Calu3 (cell line): ENCODE data around the gene CKAP2. TPM values are rescaled to one million over a fixed set of nuclear protein-coding genes. Genes with fewer than 3 reads are reported as not detected.

Experiments used
- BruUV-seq: library from RNA; stranded (reverse); fragments of 400-500 nt; replicated peaks from 2 replicates; lab custom pipeline; 2021; lab: Mats Ljungman, UMichigan
- CTCF ChIA-PET: fragments of 300-600 bp; sonication (Branson Sonifier 250); formaldehyde crosslinking; loops from one replicate; lab custom pipeline; 2022; ENCODE audit warnings: antibody characterized with exemption; lab: Charles Lee
- DNase-seq: peaks from one replicate; pipeline ENCODE4 v3.0.0; 2022
- H3K27ac Mint-ChIP-seq: one replicate; pipeline ENCODE4 v1.8.0; 2022; ENCODE audit warnings: mixed read lengths; ENCODE audit not compliant: unreplicated experiment
- H3K27me3 Mint-ChIP-seq: one replicate; pipeline ENCODE4 v1.8.0; 2022; ENCODE audit warnings: mixed read lengths; ENCODE audit not compliant: unreplicated experiment
- H3K36me3 Mint-ChIP-seq: one replicate; pipeline ENCODE4 v1.8.0; 2022; ENCODE audit warnings: mild to moderate bottlenecking, moderate library complexity, mixed read lengths; ENCODE audit not compliant: insufficient read depth, unreplicated experiment
- H3K4me1 Mint-ChIP-seq: one replicate; pipeline ENCODE4 v1.8.0; 2022; ENCODE audit warnings: mild to moderate bottlenecking, low read depth, mixed read lengths; ENCODE audit not compliant: unreplicated experiment
- H3K4me3 Mint-ChIP-seq: one replicate; pipeline ENCODE4 v1.8.0; 2022; ENCODE audit warnings: mild to moderate bottlenecking, low read depth, moderate library complexity, mixed read lengths; ENCODE audit not compliant: unreplicated experiment
- H3K9me3 Mint-ChIP-seq: one replicate; pipeline ENCODE4 v1.8.0; 2022; ENCODE audit warnings: low read depth, mixed read lengths; ENCODE audit not compliant: unreplicated experiment
- CTCF ChIP-seq: fragments of 200-600 bp; IDR thresholded peaks from one replicate; pipeline ENCODE4 v1.8.0; 2022; ENCODE audit warnings: antibody characterized with exemption; ENCODE audit not compliant: unreplicated experiment
- intact Hi-C: fragments of 100-400 bp; cut with micrococcal nuclease; formaldehyde crosslinking; loops from one replicate; pipeline ENCODE4 v1.10.0; 2022; ENCODE audit not compliant: unreplicated experiment
- total RNA-seq: library from RNA; stranded (reverse); gene quantifications from 2 replicates; pipeline ENCODE4 v1.2.3, GENCODE V29; 2022

The CKAP2 gene
- total RNA-seq, 1 experiment from 2014 or later, result 57.7 TPM

GRCh38 chr13:52454459-52454819 is 839 bp upstream of the CKAP2 start:
- peak overlapping the region; percentile 95 for H3K4me3 Mint-ChIP-seq
- H3K27ac Mint-ChIP-seq, result peak overlapping the region; percentile 73
- intact Hi-C loops, result no loop called here
- peaks cover 17% of the 10 kb centered on the region for H3K4me1 Mint-ChIP-seq
- no peaks in the 10 kb centered on the region for H3K27me3 Mint-ChIP-seq
- CTCF ChIA-PET, result no interaction called here
- H3K9me3 Mint-ChIP-seq, result no peaks in the 10 kb centered on the region
- peak; percentile 19 for DNase-seq
- H3K36me3 Mint-ChIP-seq, result peaks cover 52% of the 10 kb centered on the region
- no TSS peak for BruUV-seq
- TF ChIP-seq CTCF, result no peak

- DNase-seq, result peak; percentile 83
- Mint-ChIP-seq H3K27ac (peak overlapping the region; percentile 73), H3K27me3 (no peaks in the 10 kb centered on the region), H3K36me3 (peaks cover 49% of the 10 kb centered on the region), H3K9me3 (no peaks in the 10 kb centered on the region), H3K4me1 (peaks cover 17% of the 10 kb centered on the region), H3K4me3 (peak overlapping the region; percentile 95)
- no peak for TF ChIP-seq CTCF
- intact Hi-C loops, result no loop called here
- no TSS peak for BruUV-seq
- CTCF ChIA-PET, result no interaction called here
These were observed 381 bp downstream of the CKAP2 start for GRCh38 chr13:52455677-52456041.

- H3K27me3 Mint-ChIP-seq, result no peaks in the 10 kb centered on the region
- H3K4me1 Mint-ChIP-seq, result peaks cover 8% of the 10 kb centered on the region
- no peak for TF ChIP-seq CTCF
- intact Hi-C loops, result no loop called here
- peaks cover 41% of the 10 kb centered on the region for H3K36me3 Mint-ChIP-seq
- no peak overlapping the region for H3K4me3 Mint-ChIP-seq
- H3K9me3 Mint-ChIP-seq, result no peaks in the 10 kb centered on the region
- no TSS peak for BruUV-seq
- no peak overlapping the region for H3K27ac Mint-ChIP-seq
- CTCF ChIA-PET, result no interaction called here
- no peak for DNase-seq
These were observed 4.4 kb downstream of the CKAP2 start for GRCh38 chr13:52459668-52460067.

- H3K4me3 Mint-ChIP-seq, result no peak overlapping the region
- H3K27ac Mint-ChIP-seq, result no peak overlapping the region
- CTCF ChIA-PET, result interaction anchor here (0.6 kb wide), 1 partner anchor 25 kb away, joined by 3 read pairs; no protein-coding TSS in a partner anchor
- intact Hi-C loops, result no loop called here
- DNase-seq, result no peak
- BruUV-seq, result no TSS peak
- H3K36me3 Mint-ChIP-seq, result peaks cover 27% of the 10 kb centered on the region
- H3K27me3 Mint-ChIP-seq, result no peaks in the 10 kb centered on the region
- H3K9me3 Mint-ChIP-seq, result no peaks in the 10 kb centered on the region
- TF ChIP-seq CTCF, result no peak
- peaks cover 8% of the 10 kb centered on the region for H3K4me1 Mint-ChIP-seq
These were observed 6.0 kb downstream of the CKAP2 start for GRCh38 chr13:52461265-52461664.
